SK-N-SH treated with all-trans-retinoic acid at 6 μM for 48 hours (cell line): ENCODE measurements around the gene XCR1.

Experiments
- ZNF565 ChIP-seq: fragments of 450-650 bp; formaldehyde crosslinking; conservative IDR thresholded peaks from 2 replicates; pipeline ENCODE4 v1.5.0; 2020; ENCODE audit warnings: low read depth, mild to moderate bottlenecking, moderate library complexity
- TF ChIP-seq, protein P1 (sequence below): fragments of 250-450 bp; sonication (Bioruptor Pico); IDR thresholded peaks from 2 replicates; pipeline ENCODE4 v1.8.0; 2020; ENCODE audit warnings: mild to moderate bottlenecking, moderate library complexity, borderline replicate concordance
- TF ChIP-seq, protein P2 (sequence below): fragments of 250-450 bp; sonication (Bioruptor Pico); IDR thresholded peaks from 2 replicates; pipeline ENCODE4 v1.5.1; 2020; ENCODE audit warnings: low read depth, mild to moderate bottlenecking, moderate library complexity

- TF ChIP-seq, protein P1, sequence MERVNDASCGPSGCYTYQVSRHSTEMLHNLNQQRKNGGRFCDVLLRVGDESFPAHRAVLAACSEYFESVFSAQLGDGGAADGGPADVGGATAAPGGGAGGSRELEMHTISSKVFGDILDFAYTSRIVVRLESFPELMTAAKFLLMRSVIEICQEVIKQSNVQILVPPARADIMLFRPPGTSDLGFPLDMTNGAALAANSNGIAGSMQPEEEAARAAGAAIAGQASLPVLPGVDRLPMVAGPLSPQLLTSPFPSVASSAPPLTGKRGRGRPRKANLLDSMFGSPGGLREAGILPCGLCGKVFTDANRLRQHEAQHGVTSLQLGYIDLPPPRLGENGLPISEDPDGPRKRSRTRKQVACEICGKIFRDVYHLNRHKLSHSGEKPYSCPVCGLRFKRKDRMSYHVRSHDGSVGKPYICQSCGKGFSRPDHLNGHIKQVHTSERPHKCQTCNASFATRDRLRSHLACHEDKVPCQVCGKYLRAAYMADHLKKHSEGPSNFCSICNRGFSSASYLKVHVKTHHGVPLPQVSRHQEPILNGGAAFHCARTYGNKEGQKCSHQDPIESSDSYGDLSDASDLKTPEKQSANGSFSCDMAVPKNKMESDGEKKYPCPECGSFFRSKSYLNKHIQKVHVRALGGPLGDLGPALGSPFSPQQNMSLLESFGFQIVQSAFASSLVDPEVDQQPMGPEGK (CRISPR knock-in tag) = no peak
- TF ChIP-seq, protein P2, sequence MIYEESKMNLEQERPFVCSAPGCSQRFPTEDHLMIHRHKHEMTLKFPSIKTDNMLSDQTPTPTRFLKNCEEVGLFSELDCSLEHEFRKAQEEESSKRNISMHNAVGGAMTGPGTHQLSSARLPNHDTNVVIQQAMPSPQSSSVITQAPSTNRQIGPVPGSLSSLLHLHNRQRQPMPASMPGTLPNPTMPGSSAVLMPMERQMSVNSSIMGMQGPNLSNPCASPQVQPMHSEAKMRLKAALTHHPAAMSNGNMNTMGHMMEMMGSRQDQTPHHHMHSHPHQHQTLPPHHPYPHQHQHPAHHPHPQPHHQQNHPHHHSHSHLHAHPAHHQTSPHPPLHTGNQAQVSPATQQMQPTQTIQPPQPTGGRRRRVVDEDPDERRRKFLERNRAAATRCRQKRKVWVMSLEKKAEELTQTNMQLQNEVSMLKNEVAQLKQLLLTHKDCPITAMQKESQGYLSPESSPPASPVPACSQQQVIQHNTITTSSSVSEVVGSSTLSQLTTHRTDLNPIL = no peak
- no peak for TF ChIP-seq ZNF565
These were observed 16.7 kb downstream of the XCR1 start for GRCh38 chr3:46010519-46011113.
